Esophagus squamous epithelium (tissue), 4 donors: ENCODE measurements around the gene CISD1.

Experiments
- CTCF ChIP-seq, 6 experiments: fragments of 450-650 bp in 4 of 6; fragments of 200-600 bp in 2 of 6; sonication (generic) in 2 of 6; IDR thresholded peaks; one replicate each; pipeline ENCODE4 v1.5.1; 2016 to 2019; ENCODE audit warnings: antibody characterized with exemption in 6 of 6, mild to moderate bottlenecking in 4 of 6, moderate library complexity in 4 of 6
- POLR2A ChIP-seq, 4 donors: fragments of 450-650 bp; IDR thresholded peaks; one replicate each; pipeline ENCODE4 v1.6.1; 2017; ENCODE audit warnings: antibody characterized with exemption in 4 of 4, mild to moderate bottlenecking in 4 of 4, moderate library complexity in 3 of 4

- no peak for TF ChIP-seq CTCF (IDR thresholded peaks at IDR 0.05)
- TF ChIP-seq POLR2A (IDR thresholded peaks at IDR 0.05) = no peak
Observed at GRCh38 chr10:58253184-58253583, 15.8 kb upstream of the CISD1 start.
